Measurements from ENCODE around the gene ANKRD36C. TPM values are rescaled to one million over a fixed set of nuclear protein-coding genes. Genes with fewer than 3 reads are reported as not detected.
"Not testable (repeated sequence)": the region's sequence is repeated elsewhere in the genome, so short reads cannot be mapped to it uniquely, and the experiment has no call there.

ANKRD36C gene
- 10 to 100 TPM; 13.1 to 23.6 (median 17.9) TPM for polyA plus RNA-seq (ENCODE audit: insufficient read length in 4 of 4)

- peak in 2 of 4 donors; percentile 11 to 41 for DNase-seq (ENCODE audit: low read depth in 4 of 4, low spot score in 3 of 4)
Observed at GRCh38 chr2:95991351-95992094, at the start of gene ANKRD36C. TSS of gene ANKRD36C (minus strand) at chr2:95991824. CDS start at chr2:95991708, 116 bp downstream.

DNA sequence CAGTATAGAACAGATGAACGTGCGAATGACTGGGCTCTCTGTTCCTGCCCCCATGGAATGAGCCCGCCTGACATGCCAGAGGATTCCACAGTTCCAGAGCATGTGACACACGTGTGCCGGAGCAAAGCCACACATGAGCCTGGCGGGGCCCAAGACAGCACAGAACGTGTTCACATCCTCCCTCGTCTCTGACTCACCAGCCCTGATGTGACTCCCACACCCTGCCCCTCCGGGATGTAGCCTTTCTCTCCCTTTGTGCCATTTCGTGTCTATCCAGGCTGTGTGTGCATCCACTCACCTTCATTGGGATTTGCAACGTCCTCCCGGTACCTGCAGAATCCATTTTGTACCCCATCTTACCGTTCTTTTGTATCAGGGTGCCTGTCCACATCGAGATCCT, 43.9 kb upstream of the ANKRD36C start:
- DNase-seq (ENCODE audit: low read depth in 4 of 4, low spot score in 3 of 4), result not testable (repeated sequence)

DNA sequence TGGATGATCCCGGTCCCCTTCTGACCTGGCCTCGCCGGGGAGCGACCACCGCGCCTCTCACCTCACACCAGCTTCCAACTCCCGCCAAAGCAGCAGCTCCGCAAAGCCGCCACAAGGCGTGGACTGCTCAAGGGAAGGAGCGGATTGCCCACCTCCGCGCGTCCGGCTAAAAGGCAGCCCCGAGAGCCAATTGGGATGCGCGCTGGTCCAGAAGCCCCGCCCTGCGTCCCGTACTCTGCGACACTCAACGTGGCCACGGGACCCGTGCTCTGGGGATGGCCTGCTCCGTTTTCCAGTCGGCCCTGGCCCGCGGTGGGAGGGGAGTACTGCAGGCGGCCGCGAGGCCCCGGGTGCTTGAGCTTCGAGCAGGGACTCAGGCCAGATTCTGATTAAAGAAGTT, 43.2 kb upstream of the ANKRD36C start, which contains the start of gene GPAT2:
Gene GPAT2 (minus strand): TSS at position 125 of the 400 bp plus-strand sequence. CDS start 2,557 bp downstream, outside the sequence.
- not testable (repeated sequence) for DNase-seq (ENCODE audit: low read depth in 4 of 4, low spot score in 3 of 4)

DNA sequence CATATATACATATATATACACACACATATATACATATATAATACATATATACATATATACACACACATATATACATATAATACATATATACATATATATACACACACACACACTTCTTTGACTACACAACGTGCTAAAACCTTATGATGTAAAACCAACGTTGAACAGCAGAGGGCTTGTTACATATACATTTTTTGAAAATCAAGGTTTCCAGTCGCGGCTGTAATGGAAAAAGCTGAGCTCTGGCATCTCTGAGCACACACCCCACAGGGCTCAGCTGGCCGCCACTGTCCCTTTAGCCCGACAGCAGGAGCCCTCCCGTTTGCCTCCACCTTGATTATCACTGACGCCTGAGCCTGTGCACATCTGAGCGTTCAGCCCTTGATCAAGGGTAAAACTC, 42.4 kb upstream of the ANKRD36C start:
- not testable (repeated sequence) for DNase-seq (ENCODE audit: low read depth in 4 of 4, low spot score in 3 of 4)

GRCh38 chr2:96027725-96028325, 36.2 kb upstream of the ANKRD36C start:
- not testable (repeated sequence) for DNase-seq (ENCODE audit: low read depth in 4 of 4, low spot score in 3 of 4)

DNA sequence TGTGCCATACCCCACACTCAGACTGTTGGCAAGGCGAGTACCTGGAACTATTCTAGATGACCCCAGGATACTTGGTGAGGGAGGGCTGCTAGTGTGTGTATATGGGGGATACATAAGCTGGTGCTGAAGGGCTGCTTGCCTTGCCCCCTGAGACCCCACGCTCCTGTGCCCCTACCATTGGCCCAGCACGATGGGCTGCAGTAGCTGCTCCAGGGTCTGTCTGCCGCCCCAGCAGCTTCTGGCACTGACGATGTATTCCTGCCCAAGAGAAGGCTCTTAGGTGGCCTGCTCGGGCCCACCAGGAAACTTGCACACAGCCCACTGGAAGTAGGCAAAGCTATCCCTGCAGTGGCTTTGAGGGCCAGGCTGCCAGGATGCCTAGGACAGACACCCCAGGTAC, 34.1 kb upstream of the ANKRD36C start:
- DNase-seq (ENCODE audit: low read depth in 4 of 4, low spot score in 3 of 4), result not testable (repeated sequence)

GRCh38 chr2:96025194-96025492, 33.5 kb upstream of the ANKRD36C start:
- no peak for DNase-seq (ENCODE audit: low read depth in 4 of 4, low spot score in 3 of 4)

GRCh38 chr2:96024336-96025193, 32.9 kb upstream of the ANKRD36C start:
- DNase-seq (ENCODE audit: low read depth in 4 of 4, low spot score in 3 of 4), result no peak

- not testable (repeated sequence) for DNase-seq (ENCODE audit: low read depth in 4 of 4, low spot score in 3 of 4)
Observed at GRCh38 chr2:96023701-96024100, 32.1 kb upstream of the ANKRD36C start.

- DNase-seq (ENCODE audit: low read depth in 4 of 4, low spot score in 3 of 4), result peak; percentile 37 to 53 (median 40)
Observed at GRCh38 chr2:96022701-96023447, 31.2 kb upstream of the ANKRD36C start.

DNA sequence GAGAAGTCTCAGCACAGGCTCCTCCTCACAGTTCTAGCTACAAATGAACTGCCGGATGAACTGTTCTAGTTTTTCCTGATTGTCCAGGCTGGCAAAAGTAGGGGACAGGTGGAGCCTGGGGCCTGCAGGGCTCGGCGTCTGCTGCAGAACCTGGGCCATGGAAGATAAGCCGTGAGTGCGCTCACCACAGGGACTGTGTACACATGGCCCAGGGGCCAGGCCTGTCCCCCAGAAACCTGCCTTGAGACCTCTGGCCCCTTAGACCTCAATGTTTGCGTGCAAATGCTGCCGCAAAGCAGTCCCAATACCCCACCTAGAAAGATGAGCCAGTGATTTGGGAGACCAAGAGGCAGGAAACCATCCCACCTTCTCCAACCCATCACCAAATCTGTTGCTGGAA, 30.5 kb upstream of the ANKRD36C start:
- DNase-seq (ENCODE audit: low read depth in 4 of 4, low spot score in 3 of 4), result not testable (repeated sequence)

GRCh38 chr2:96021142-96021541, 29.5 kb upstream of the ANKRD36C start:
- DNase-seq (ENCODE audit: low read depth in 4 of 4, low spot score in 3 of 4), result not testable (repeated sequence)

DNA sequence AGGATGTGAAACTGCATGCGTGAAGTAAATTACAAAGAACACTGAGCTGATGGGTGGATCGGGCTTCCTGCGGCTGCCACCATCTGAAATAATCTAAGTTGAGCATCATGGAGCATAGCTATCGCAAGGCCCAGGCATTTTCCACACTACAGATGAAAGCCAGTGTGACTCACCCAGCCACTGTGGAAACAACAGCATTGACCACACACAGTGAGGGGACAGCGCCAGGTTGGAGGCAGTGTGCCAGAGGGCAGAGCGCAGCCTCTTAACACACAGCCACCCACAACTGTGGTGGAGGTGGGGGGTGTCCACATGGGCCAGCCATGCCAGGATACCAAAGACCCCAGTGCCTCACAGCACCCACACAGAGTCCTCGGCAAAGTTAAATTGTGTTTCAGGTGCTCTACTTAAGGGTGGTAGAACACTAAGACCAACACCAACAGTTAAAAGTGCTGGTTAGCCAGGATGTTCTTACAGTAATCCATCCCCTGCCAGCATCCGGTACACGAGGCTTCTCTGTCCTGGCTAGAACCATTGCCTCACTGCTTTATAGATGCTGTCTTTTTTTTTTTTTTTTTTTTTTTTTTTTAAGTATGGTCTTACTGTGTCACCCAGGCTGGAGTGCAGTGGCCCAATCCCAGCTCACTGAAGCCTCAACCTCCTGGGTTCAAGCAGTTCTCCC, 28.4 kb upstream of the ANKRD36C start:
- not testable (repeated sequence) for DNase-seq (ENCODE audit: low read depth in 4 of 4, low spot score in 3 of 4)

GRCh38 chr2:96016321-96016720, 24.7 kb upstream of the ANKRD36C start:
- DNase-seq (ENCODE audit: low read depth in 4 of 4, low spot score in 3 of 4), result not testable (repeated sequence)

- not testable (repeated sequence) for DNase-seq (ENCODE audit: low read depth in 4 of 4, low spot score in 3 of 4)
Observed at GRCh38 chr2:96012792-96013264, 21.2 kb upstream of the ANKRD36C start.

DNA sequence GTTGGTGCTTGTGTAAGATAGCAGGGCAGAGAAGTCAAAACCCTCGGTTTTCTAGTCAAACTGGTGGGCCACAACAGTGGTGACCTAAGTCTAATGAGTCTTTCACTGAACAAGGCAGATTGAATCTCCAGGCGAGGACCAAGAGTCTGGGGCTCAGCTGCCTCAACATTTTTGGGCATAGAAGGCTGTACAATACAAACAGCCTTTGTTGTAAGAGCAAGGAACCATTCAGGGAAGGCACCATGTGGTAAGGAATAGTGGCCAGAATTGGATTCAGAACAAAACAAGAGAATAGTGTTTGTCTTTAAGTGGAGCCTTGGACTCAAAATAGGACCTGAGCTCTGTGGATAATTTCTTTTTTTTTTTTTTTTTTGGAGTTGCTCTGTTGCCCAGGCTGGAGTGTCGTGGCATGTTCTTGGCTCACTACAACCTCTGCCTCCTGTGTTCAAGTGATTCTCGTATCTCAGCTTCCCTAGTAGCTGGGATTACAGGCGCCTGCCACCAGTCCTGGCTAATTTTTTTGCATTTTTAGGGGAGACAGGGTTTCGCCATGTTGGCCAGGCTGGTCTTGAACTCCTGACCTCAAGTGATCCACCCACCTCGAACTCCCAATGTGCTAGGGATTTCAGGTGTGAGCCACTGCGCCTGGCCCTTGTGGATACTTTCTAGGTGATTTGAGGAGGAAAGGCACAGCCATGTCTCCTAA, 20.6 kb upstream of the ANKRD36C start:
- not testable (repeated sequence) for DNase-seq (ENCODE audit: low read depth in 4 of 4, low spot score in 3 of 4)

DNA sequence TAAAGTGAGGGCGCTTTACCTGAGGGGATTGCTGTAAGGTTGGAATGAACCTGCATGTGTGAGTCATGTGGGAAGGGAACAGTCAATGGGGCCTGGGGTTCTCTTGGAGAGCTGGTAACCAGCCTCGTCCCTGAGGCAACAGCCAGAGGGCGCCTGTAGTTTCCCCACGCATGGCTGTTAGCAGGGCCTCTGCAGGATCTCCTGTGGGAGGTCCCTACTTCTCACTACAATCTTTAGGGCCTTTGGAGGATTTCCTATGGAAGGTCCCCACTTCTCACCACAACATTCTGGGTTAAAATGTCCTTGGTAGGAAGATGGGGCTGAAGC, 19.5 kb upstream of the ANKRD36C start:
- DNase-seq (ENCODE audit: low read depth in 4 of 4, low spot score in 3 of 4), result not testable (repeated sequence)

DNA sequence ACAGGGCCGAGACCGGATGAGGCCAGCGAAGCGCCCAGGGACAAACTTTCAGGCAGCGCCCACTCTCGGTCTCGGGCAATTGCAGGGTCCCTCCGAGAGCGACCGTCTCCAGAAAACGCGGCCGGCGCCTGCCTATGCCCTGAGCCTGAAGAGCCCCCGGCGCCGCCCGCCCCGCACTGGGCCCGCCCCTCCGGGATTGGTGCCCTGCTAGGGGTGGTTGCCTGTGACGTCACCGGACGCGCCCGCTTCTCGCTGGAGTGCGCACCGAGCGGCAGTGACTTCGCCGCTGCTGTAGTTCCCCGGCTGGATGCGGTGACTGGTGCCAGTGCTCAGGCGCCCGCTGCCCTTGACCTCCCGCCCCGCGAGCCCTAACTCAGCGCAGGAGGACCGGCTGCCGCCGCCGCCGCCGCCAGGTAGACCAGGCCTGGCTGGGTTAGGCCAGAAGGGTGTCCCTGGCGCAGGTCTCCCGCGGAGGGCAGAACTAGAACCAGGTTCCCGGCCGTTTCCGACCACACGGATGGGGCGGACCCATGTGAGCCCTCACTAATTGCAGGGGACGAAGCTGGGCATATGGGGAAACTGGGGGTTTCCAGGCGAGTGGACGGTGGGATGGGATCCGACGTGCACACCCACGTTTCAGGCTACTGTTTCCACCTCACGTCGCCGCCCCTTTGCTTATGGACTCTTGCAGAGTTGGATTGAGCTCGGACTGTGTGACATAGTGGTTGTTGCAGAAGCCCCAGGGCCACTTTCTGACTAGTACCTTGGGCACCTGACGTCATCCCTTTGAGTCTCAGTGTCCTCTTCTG, 18.9 kb upstream of the ANKRD36C start:
- DNase-seq (ENCODE audit: low read depth in 4 of 4, low spot score in 3 of 4), result peak; percentile 61 to 77 (median 75)
